Transverse colon (tissue), 3 donors: ENCODE data around the gene ARHGAP42.

ENCODE experiments used
- POLR2A ChIP-seq: fragments of 450-650 bp; IDR thresholded peaks from one replicate; pipeline ENCODE4 v1.6.1; 2016; ENCODE audit warnings: antibody characterized with exemption, mild to moderate bottlenecking, moderate library complexity
- POLR2AphosphoS5 ChIP-seq, 3 donors: sonication (generic); formaldehyde crosslinking; IDR thresholded peaks; one replicate each; pipeline ENCODE4 v1.6.1; 2016; ENCODE audit warnings: antibody characterized with exemption in 3 of 3

DNA sequence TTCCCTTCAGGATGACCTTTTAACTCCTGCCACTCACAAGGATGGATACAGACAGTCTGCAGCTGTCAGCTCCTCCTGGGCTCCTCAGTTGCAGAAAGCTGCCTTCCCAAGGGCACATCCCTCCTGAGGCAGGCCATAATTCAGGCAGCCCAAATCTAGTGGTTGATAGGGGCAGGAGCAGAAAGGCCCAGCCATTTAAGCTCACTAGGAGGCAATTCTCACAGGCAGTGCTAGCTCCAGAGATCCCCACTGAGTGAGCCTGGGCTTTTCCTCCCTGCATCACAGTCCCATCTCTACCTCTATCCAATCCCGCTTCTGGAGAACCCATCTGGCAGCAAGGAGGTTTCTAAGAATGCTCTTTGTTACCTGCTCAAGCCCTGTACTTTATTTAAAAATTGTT lies 200.6 kb downstream of the ARHGAP42 start:
- TF ChIP-seq POLR2AphosphoS5 (IDR thresholded peaks at IDR 0.05) (no peak), POLR2A (no peak)
